OCI-M1 (cell line): ENCODE data around the gene SMIM11.
"Not testable (repeated sequence)": the region's sequence is repeated elsewhere in the genome, so short reads cannot be mapped to it uniquely, and the experiment has no call there.

Experiments
- DNase-seq: peaks from one replicate; lab custom pipeline; 2025; lab: John Stamatoyannopoulos, UW

SMIM11 gene, protein sequence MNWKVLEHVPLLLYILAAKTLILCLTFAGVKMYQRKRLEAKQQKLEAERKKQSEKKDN

DNA sequence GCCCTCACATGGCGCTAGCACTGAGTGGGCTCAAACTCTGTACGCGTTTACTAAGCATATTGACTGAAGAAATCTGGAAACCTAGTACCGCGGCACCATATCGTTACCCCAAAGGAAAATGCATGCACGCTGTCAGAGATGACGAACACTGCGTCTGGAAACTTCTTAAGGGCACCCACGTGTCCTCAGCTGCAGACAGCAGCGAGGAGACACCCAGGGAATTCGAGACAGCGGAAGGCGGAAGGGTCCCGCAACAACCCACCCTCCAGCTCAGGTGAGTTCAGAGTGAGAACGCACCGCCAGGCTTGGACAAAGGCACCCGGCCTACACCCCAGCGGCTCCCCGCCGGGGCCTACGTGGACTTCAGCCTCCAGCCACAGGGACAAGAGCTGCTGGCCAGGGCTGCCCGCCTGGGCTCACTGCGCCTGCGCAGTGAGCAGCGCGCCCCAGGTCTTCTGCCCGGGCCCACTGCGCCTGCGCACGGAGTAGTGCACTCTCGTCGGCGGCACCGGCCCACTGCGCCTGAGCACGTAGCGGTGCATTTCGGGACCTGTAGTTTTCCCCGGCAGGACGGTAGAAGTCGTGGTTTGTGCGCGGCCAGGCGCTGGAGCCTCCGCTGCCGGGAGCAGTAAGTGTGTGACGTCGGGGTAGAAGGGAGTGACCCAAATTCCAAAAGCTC, at the start of gene SMIM11:
TSS of gene SMIM11 (plus strand) at position 568 of the 679 bp plus-strand sequence. CDS start 3,998 bp downstream, outside the sequence.
- DNase-seq = not testable (repeated sequence)

DNA sequence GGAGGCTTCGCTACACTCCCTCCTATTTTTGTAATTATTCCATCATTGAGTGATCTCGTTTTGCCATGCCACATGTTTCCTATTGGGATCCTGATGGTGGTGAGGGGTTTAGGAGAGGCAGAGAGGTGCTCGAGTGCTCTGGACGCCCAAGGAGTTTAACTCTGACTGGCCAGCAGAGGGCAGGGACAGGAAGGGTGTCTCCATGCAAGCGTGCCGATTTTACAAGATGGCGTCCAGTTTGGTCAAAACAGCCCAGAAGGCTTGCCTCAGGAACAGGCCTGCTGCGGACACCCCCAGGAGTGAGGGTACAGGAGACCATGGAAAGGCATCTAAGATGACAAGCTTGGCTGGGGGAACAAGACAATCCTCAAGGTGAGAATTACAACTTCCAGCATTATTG, 45.3 kb upstream of the SMIM11 start:
- no peak for DNase-seq

DNA sequence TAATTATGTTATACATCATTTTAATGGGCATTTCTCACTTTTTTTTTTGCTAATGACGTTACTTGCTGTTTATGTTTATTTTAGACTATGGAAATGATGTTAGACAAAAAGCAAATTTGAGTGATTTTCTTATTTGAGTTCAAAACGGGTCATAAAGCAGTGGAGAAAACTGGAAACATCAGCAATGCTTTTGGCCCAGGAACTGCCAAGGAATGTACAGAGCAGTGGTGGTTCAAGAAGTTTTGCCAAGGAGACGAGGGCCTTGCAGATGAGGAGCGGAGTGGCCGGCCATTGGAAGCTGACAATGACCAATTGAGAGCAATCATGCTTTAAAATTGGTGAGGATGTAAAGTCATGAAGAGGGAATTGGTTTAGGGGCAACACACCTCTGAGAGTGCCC, 43.6 kb upstream of the SMIM11 start:
- no peak for DNase-seq

DNA sequence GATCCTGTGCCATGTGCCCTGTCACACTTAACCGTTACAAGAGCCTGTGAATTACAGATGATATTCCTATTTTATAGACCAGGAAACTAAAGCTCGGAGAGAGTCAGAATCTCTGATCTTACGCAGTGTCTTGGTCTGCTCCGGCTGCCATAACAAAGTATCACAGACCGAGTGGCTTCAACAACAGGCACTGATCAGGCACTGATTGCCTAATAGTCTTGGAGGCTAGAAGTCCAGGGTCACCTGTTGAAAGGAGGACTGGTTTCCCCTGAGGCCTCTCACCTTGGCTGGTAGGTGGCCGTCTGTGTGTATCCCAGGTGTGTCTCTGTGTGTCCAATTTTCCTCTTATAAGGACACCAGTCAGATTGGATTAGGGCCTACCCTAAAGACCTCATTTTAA, 43.0 kb upstream of the SMIM11 start:
- no peak for DNase-seq

DNA sequence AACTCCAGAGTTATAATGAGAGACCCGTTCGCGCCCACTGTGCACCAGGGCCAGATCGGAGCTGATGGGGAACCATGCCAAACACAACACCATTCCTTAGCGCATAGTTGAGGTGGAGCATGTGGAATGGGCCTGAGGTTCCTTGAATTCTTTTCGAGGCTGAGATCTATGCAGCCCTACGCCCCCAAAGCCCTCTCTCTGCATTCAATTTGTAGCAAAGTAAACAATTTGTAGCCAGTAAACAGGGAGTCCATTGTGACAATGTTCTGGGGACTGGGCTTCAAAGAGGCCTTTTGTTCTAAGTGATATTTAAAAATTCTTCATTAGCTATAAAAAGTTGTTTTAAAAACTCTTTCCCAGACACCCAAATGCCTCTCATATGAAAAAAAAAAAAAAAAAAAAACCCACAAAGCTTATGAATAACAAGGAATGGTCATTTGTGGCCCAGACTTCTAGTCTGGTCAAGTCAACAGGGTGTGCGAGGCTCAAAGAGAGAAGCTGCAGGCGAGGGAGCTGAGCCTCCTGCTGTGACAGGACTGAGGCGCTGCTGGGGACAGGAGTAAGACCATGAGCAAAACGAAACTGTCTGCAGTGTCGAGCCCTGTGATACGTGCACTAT, 42.1 kb upstream of the SMIM11 start:
- DNase-seq = peak; percentile 20

DNA sequence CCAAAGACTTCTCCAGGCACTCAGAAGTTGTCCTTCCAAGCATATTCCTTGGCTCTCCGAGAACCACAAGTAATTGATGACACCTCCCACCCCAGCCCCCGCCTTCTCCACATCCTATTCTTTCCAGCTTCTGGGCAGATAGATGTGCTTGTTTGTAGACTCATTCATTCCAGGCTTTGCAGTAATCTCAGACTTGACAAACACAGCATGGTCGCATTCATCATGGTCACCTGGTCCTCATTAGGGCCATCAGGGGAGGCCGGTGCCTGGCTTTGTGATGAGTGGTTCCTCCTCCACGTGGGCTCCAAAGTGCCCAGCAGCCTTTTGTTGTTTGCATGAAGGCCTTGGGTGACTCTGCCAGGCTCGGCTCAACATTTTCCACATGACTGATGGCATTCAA, 40.0 kb upstream of the SMIM11 start:
- no peak for DNase-seq

DNA sequence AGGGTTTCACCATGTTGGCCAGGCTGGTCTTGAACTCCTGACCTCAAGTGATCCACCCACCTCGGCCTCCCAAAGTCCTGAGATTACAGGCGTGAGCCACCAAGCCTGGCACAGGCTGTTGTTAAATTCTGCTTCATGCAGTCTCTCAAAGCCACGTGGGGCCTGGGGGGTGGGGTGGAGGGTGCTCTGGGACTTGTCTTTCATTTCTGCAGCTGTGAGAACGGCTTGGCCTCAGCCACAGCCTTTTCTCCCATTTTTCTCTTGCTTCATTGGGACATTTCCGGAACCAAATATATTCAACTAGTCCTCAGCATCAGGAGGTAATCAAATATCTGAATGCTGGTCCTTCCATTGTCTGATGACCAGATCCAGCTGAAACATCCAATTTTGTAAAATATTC, 39.1 kb upstream of the SMIM11 start:
- no peak for DNase-seq

DNA sequence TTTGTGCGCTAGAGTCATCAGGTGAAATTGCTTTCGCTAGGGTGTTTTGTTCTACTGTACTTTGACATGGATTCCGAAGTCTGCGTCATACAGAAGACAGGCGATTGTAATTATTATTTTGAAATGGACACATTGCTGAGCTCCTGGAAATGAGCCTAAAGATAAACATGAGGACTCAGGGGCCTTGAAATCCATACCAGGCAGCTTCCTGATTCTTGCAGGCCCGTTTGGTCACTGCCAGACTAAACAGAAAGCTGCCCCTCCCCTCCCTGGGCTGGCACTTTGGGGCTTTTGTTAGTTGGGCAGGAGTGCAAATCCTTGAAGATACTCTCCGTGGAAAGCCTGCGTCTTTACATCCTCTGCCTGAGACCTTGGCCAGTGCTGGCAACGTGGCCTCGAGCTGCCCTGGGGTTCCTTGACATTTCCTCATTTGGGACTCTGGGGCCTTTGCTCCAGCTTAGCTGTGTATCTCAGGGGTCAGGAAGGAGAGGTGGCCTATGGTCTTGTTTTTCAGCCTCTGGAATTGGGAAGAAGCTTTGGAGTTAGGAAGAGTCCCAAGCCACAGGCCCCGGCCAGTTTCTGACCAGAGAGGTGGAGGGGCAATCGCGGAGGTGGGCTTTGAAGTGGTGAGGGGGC, 38.4 kb upstream of the SMIM11 start:
- no peak for DNase-seq

DNA sequence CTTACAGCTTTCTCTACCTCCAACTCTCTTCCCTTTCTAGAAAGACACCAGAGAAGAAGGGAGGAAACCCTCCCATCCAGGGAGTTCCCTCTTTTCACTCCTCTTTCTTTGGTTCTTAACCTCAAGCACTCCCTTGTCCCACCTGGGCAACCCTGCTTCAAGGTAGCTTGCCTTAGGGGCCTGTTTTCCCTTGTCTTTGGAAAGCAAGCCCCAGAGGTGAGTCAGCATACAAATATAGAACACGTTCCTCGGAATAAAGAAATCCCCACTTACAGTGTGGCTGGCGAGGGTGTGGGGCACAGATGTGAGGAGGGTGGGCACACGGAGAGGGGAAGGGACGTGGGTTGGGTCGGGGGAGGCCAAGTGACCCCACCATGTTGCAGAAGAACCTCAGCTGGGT, 37.6 kb upstream of the SMIM11 start:
- no peak for DNase-seq

DNA sequence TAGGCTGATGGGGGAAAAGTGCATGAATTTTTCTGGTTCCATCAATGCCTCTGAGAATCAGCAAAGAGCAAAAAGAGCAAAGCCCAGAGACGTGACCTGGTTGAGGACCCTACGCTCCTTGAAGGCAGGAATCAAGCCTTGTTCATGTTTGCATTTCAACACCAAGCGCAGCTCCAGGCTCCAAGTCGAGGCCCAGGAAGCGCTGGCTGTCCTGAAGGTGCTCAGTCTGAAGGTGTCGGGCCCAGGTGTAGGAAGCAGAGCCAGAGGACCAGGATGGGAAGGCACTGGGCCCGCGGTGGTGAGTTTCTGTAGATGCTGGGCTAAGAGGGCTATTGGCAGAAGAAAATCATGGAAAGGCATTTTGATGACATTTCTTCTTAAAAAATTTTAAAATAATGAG, 37.1 kb upstream of the SMIM11 start:
- DNase-seq = no peak

DNA sequence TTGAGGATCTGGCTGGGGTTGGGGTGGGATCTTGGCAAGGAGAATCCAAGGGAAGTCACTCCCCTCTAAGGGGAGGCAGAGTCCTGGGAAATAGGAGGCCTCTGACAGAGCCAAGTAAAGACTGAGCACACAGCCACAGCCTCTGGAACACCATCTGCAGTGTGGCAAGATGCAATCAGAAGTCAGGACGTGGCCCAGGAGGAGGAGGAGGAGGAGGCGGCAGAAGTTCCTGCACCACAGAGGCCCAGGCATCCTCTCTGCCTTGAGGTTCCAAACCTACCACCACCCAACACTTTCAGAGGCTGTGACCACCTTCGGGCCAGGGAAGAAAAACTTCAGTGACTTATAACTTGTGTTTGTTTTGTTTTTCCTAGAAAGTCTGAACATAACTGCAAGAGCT, 35.2 kb upstream of the SMIM11 start:
- no peak for DNase-seq

DNA sequence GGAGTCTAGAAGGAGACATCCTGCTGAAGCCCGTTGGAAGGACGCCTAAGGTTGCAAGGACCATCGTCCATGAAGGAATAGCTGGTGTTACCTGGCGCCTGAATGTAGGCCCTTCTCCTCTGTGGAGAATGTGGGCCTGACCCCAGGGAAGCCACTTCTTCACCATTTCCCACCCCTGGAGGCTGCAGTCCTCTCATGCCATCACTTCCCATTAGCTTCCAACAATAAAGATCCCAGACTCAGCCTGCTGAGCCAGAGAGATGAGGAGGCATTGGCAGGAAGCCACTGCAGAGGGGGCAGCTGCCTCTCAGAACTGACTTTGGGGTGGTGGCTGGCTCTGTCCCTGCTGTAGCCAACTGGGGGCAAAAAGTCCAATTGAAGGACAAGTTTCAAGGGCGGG, 32.8 kb upstream of the SMIM11 start:
- DNase-seq = no peak

DNA sequence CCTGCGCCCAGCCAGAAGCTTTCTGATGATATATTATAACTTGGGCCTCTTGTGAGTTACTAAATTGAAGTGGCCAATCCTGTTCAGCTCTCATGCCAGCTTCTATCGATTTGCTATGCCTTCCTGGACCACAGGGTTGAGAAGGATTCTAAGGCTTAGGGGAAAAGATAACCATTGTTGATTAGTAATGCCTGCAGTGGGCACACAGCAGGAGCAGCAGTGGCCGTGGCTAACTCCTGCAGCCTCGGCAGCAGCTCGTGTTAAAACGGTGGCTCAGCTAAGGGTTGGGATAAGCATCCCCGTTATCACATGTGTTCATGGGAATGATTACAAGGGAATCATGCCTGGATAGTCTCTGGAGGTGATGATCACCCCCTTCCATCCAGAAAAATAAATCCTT, 32.0 kb upstream of the SMIM11 start:
- DNase-seq = no peak

DNA sequence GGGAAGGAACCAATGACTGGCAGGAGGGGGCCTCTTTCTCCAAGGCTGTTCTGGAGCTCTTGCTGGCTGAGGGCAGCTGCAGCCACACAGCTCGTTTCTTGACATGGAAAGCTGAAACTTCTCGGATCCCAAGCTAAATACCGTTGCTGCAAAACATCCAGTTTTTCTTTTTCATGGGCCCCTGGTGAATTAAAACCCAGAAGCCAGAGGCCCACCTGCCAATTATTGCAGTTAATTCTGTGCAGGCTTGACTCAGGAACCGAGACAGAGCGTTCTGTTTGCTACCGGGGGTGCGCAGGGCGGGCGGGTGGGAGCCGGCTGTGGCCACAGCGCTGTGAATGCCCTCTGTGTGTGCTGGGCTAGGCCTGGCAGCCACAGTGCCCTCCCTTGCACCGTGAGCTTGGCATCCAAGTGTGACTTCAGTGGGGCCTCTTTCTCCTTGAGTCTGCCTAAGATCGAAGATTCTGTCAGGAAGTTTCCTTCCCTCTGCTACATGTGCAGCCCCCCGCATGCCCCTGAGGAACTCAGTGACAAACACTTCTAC, 31.4 kb upstream of the SMIM11 start:
- DNase-seq = no peak

DNA sequence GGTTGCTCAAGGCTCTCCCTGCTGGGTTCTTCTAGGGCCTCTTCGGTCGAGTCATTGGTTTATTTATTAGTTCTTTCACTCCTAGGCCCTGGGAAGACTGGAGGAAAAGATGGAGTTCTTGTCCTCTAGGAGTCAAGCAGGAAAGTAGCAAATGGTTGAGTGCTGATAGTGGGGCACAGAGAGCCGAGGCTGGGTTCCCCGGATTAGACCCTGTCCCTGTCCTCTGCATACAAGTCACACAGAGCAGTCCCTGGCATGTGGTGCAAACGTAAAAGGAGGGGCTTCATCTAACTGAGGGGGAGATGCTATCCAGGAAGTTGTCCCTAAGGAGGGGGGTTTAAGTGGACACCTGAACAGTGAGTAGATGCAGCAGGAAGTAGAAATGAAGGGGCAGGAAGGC, 30.7 kb upstream of the SMIM11 start:
- no peak for DNase-seq

DNA sequence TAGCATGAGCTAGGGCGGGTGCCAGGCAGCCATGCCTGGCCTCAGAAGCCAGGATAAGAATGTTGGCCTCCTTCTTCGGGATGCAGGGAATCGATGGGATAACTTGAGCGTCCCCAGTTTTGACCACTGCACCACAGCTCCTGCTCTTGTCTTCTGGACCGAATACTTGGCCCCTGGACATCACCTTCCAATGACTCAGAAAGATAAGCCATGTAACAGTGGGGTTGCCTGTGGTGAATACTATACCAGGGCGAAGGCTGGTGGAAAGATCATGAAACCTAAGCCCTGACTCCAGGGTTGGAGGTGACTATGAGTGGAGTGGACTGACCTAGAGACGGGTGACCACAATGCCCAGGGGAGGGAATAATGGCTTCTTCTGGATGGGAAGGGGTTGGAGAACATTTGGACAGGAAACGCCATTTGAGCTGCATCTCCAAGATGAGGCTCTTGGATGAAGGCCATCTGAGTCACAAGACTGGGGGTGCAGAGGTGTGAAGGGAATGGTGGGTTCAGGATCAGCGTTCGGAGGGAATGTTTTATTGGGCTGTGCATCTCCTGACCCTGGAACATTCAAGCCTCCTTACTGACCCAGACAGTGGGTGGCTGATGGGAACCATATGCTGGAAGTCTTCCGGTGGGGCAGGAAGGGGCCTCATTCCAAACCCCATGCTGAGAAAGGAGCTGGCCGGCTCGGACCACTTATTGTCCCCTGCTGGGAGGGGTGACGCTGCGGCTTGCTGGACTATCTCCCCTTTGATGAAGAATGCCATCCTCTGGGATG, 30.0 kb upstream of the SMIM11 start:
- DNase-seq = no peak

DNA sequence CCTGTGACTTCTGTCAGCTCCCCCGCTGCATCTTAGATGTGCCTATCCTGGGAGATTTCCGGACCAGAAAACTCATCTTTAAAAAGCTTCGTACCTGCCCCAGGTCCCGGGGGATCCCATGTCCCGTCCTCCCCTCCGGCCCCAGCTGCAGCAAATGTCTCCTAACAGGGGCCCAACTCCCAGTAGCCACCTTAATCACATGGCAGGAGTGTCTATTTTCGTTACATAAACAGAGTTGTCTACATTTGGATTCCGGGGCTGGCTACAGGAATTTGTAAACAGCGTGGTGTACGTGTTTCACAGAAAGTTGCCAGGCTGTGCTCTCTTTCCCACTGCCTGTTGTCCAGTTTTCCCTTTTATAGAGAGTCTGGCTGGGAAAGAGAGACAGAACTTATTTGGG, 29.4 kb upstream of the SMIM11 start:
- no peak for DNase-seq

DNA sequence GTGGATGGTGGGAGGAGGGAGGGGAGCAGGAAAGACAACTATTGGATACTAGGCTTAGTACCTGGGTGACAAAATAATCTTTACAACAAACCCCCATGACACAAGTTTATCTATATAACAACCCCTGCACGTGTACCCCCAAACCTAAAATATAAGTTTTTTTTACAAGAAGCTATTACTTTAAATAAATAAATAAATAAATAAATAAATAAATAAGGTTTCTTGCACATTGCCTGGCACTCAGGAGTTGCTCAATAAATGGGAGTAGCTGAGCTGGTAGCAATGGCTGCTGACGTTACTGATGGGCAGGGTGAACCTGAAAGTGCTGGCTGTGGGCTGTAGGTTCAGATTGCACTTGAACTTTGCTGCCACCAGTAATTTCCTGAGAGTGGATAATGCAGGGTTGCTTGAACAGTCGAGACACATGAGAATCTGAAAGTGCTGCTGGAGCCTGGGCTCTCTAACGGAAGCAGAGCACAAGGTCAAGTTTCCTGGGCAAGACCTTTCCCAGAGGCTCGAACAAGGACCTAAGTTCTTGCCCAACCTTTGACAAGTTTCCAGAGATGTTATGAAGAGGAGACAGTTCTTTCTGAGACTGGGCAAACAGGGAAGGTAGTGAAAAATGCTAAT, 26.3 kb upstream of the SMIM11 start:
- DNase-seq = no peak

DNA sequence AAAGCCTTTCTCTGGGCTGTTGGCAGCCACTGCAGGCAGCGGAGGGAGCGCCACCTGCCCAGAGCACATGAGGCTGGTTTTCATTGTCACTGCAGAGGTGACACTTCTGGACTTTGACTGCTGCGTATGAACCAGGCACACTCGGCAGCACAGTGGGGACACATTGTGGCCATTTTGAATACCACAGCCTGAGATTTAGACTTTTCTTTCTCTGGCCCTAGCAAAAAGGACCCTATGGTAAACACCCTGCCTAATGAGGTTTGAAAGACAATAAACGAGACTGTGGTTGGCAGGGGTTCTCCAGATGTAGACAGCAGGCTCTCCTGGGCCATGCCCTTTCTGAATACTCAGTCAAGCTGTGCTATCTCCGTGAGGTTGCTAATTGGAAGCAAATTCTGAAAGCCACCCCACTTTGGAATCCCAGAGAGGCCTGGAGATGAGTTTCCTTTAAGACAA, 23.5 kb upstream of the SMIM11 start:
- peak; percentile 87 for DNase-seq

DNA sequence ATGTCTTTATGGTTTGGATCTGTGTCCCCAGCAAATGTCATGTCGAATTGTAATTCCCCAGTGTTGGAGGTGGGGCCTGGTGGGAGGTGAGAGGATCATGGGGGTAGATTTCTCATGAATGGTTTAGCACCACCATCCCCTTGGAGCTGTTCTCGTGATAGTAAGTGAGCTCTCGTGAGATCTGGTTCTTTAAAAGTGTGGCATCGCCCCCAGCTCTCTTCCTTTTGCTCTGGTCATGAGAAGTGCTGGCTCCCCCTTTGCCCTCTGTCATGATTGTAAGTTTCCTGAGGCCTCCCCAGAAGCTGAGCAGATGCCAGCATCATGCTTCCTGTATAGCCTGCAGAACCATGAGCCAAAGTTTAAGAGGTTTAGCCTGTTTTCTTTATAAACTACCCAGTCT, 22.8 kb upstream of the SMIM11 start:
- DNase-seq = no peak

DNA sequence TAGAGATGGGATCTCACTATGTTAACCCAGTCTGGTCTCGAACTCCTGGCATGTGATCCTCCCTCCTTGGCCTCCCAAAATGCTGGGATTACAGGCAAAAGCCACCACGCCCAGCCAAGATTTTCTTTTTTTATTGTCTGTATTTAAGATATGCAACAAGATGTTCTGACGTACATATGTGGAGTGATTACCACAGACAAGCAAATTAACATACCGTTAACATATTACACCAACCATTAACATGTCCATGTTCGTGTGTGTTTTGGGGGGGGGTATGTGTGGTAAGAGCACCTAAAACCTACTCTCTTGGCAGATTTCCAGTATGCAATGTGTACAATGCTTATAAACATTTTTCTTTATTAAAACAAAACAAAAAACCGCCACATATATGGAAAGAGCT, 22.1 kb upstream of the SMIM11 start:
- DNase-seq = no peak

DNA sequence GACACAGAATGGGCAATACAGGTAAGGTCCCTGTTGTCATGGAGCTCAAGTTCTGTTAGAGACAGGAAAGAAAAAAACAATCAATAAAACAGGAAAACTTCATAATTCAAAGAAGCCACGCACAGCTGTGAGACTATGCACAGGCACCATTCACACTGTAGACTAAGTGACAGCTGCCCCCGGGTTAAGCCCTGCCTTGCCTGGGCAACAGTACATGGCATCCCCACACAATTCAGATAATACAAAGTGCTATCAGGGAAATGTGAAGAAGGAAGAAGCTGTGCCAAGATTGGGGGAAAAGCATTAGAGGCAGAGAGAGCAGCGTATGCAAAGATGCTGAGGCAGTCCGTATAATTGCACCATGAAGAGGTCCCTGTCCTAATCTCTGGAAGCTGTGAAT, 20.5 kb upstream of the SMIM11 start:
- DNase-seq = no peak
